ENCODE data around the gene RBM11. TPM values are rescaled to one million over a fixed set of nuclear protein-coding genes. Genes with fewer than 3 reads are reported as not detected.
A peak's percentile ranks its signal among the peaks of the same experiment; 100 is the strongest.
"Not testable (repeated sequence)": the region's sequence is repeated elsewhere in the genome, so short reads cannot be mapped to it uniquely, and the experiment has no call there.

Gene RBM11, protein sequence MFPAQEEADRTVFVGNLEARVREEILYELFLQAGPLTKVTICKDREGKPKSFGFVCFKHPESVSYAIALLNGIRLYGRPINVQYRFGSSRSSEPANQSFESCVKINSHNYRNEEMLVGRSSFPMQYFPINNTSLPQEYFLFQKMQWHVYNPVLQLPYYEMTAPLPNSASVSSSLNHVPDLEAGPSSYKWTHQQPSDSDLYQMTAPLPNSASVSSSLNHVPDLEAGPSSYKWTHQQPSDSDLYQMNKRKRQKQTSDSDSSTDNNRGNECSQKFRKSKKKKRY
- not detected in 2 replicates for total RNA-seq
- polyA plus RNA-seq = not detected in 2 replicates
- polyA plus RNA-seq (2011; cell fraction: cytosol; rRNA removed) = not detected in 2 replicates
- not detected in 2 replicates for polyA plus RNA-seq (2011; cell fraction: nucleus; rRNA removed)
- not detected in 2 replicates for polyA plus RNA-seq (2012)
- not detected in 2 replicates for polyA minus RNA-seq
- polyA minus RNA-seq (2011; cell fraction: cytosol; rRNA and poly(A)+ RNA removed) = not detected
- polyA minus RNA-seq (2011; cell fraction: nucleus; rRNA and poly(A)+ RNA removed) = not detected in 2 replicates
- Bru-seq, nascent RNA = not detected
- BruChase-seq, experiment 1, labeled RNA remaining after a 6-hour chase = not detected
- BruChase-seq, experiment 2, labeled RNA remaining after a 2-hour chase = percentile 18 among the genes with signal in this experiment
- long read RNA-seq = 0 reads

DNA sequence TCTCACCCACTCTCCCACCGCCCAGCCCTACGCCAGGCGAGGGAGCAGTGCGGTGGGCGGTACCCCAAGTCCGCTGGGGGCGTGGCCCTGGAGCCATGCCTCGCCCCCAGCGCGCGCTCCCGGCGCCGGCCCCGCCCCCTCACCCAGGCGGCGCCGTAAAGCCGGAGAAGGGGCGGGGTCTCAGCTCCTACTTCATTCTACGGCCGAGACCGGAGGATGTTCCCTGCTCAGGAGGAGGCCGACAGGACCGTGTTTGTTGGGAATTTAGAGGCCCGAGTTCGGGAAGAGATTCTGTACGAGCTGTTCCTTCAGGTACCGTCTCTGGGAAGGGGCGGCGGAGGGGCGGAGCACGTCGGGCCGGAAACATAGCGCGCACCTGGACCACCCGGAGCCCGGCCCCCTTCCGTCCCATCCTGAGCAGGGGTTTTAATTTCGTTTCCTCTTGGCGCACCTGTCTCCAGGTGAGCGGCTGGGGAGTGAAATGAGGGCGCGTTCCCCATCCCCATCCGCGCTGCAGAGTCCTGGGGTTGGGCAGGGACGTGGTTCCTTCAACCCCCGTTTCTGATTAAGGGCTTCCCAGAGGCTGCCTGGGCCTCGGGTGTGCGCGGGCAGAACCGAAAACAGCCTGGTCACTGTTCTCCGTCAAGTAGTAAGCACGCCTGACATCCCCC, at the start of gene RBM11:
Gene RBM11, plus strand, starts transcription at position 187 of the 671 bp plus-strand sequence. Its CDS starts 30 bp downstream, at position 217.
- TF ChIP-seq JUN (IDR thresholded peaks at IDR 0.05; ENCODE audit: borderline replicate concordance, insufficient read depth, insufficient read length, low read depth) (no peak), GATA2 (IDR thresholded peaks at IDR 0.05; ENCODE audit: insufficient read depth, insufficient read length, low read depth, low read length) (no peak), EZH2 (IDR thresholded peaks at IDR 0.05; ENCODE audit: borderline replicate concordance, low read depth, low read length, severe bottlenecking) (no peak), MYC (IDR thresholded peaks at IDR 0.05; ENCODE audit: low read depth, low read length) (no peak), POLR2AphosphoS5 (IDR thresholded peaks at IDR 0.05; ENCODE audit: insufficient read depth, low read depth, low read length) (no peak), POLR2A (IDR thresholded peaks at IDR 0.05; ENCODE audit: low read depth, low read length) (no peak), FOS (IDR thresholded peaks at IDR 0.05; ENCODE audit: borderline replicate concordance, insufficient read depth, low read length) (no peak)
- TF ChIP-seq, protein P1, sequence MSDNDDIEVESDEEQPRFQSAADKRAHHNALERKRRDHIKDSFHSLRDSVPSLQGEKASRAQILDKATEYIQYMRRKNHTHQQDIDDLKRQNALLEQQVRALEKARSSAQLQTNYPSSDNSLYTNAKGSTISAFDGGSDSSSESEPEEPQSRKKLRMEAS (IDR thresholded peaks at IDR 0.05; ENCODE audit: insufficient read depth, insufficient read length) = no peak
- TF ChIP-seq, protein P2, sequence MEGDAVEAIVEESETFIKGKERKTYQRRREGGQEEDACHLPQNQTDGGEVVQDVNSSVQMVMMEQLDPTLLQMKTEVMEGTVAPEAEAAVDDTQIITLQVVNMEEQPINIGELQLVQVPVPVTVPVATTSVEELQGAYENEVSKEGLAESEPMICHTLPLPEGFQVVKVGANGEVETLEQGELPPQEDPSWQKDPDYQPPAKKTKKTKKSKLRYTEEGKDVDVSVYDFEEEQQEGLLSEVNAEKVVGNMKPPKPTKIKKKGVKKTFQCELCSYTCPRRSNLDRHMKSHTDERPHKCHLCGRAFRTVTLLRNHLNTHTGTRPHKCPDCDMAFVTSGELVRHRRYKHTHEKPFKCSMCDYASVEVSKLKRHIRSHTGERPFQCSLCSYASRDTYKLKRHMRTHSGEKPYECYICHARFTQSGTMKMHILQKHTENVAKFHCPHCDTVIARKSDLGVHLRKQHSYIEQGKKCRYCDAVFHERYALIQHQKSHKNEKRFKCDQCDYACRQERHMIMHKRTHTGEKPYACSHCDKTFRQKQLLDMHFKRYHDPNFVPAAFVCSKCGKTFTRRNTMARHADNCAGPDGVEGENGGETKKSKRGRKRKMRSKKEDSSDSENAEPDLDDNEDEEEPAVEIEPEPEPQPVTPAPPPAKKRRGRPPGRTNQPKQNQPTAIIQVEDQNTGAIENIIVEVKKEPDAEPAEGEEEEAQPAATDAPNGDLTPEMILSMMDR (IDR thresholded peaks at IDR 0.05; ENCODE audit: extremely low read depth in 1 of 2, insufficient read depth in 1 of 2, low read depth in 1 of 2, low read length in 2 of 2) = no peak
- intact Hi-C loops (cut with micrococcal nuclease) (no loop called here), dilution Hi-C loops (cut with MboI; ENCODE audit: extremely low pct_ligation_motif_present, low sequenced_read_pairs) (no loop called here)
- no peak within 1 kb of the TSS for H3K9ac ChIP-seq (replicated peaks; ENCODE audit: extremely low read depth, insufficient read depth, low read length)
- H3K9me1 ChIP-seq (replicated peaks; ENCODE audit: control insufficient read depth, extremely low read depth, insufficient read depth, low read length) = no peaks in the 10 kb centered on the region
- no peaks in the 10 kb centered on the region for H3K79me2 ChIP-seq (ENCODE audit: control insufficient read depth, insufficient read depth, low read length)
- DNase-seq (ENCODE audit: low read depth, low spot score) = peak; percentile 8
- H3K4me2 ChIP-seq (ENCODE audit: insufficient read depth, low read length) = peak within 1 kb of the TSS; percentile 66
- FAIRE-seq = no peak
- H3K4me3 ChIP-seq (replicated peaks in 1 of 3; ENCODE audit: insufficient read depth in 1 of 3, low read depth in 1 of 3, low read length in 3 of 3) = peak within 1 kb of the TSS in 2 of 3 experiments; percentile 38 to 50
- H4K20me1 ChIP-seq (replicated peaks; ENCODE audit: control insufficient read depth, extremely low read depth, insufficient read depth, low read length) = no peaks in the 10 kb centered on the region
- ChIA-PET CTCF (no interaction called here), POLR2A (no interaction called here)
- no TSS peak for BruUV-seq (replicated peaks)
- H3K27ac ChIP-seq (ENCODE audit: insufficient read depth, low read depth, low read length) = no peak within 1 kb of the TSS
- H3K9me3 ChIP-seq (replicated peaks; ENCODE audit: control insufficient read depth, insufficient read depth, low read length) = no peaks in the 10 kb centered on the region
- H3K27me3 ChIP-seq (ENCODE audit: control insufficient read depth in 2 of 2, insufficient read depth in 2 of 2, low read length in 2 of 2) = peaks cover 0 to 3% of the 10 kb centered on the region in 2 experiments
- H2AFZ ChIP-seq (ENCODE audit: low read depth, low read length) = peak within 1 kb of the TSS; percentile 92
- no peaks in the 10 kb centered on the region for H3K36me3 ChIP-seq (ENCODE audit: control insufficient read depth in 2 of 2, extremely low read depth in 1 of 2, insufficient read depth in 2 of 2, low read length in 2 of 2)
- no peaks in the 10 kb centered on the region for H3K4me1 ChIP-seq (ENCODE audit: control insufficient read depth, extremely low read depth, insufficient read depth, low read length)

DNA sequence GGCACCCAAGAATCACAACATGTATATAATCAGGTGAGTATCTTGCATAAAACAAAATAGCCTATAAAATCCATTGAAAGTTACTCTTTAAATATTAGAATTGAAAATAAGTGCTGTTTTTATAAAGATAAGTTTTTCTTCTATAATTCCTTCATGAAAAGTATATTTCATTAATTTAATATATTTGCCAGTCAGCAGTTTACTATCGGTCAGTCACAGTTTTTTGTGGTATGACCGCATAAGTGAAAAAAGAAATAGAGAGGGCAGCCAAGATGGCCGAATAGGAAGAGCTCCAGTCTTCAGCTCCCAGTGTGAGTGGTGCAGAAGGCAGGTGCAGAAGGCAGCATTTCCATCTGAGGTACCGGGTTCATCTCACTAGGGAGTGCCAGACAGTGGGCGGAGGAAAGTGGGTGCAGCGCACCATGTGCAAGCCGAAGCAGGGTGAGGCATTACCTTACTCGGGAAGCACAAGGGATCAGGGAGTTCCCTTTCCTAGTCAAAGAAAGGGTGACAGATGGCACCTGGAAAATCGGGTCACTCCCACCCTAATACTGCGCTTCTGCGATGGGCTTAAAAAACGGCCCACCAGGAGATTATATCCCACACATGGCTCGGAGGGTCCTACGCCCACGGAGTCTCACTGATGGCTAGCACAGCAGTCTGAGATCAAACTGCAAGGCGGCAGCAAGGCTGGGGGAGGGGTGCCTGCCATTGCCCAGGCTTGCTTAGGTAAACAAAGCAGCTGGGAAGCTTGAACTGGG, 49.3 kb upstream of the RBM11 start:
- H4K20me1 ChIP-seq (replicated peaks; ENCODE audit: control insufficient read depth, extremely low read depth, insufficient read depth, low read length); BruUV-seq (replicated peaks); H3K9me3 ChIP-seq (replicated peaks; ENCODE audit: control insufficient read depth, insufficient read depth, low read length); CTCF ChIA-PET; H3K36me3 ChIP-seq (ENCODE audit: control insufficient read depth in 2 of 2, extremely low read depth in 1 of 2, insufficient read depth in 2 of 2, low read length in 2 of 2); H3K9ac ChIP-seq (replicated peaks; ENCODE audit: extremely low read depth, insufficient read depth, low read length); POLR2A ChIA-PET; H3K79me2 ChIP-seq (ENCODE audit: control insufficient read depth, insufficient read depth, low read length); FAIRE-seq; dilution Hi-C loops (cut with MboI; ENCODE audit: extremely low pct_ligation_motif_present, low sequenced_read_pairs); H3K9me1 ChIP-seq (replicated peaks; ENCODE audit: control insufficient read depth, extremely low read depth, insufficient read depth, low read length); H2AFZ ChIP-seq (ENCODE audit: low read depth, low read length); H3K4me2 ChIP-seq (ENCODE audit: insufficient read depth, low read length); H3K4me3 ChIP-seq (replicated peaks in 1 of 3; ENCODE audit: insufficient read depth in 1 of 3, low read depth in 1 of 3, low read length in 3 of 3); H3K4me1 ChIP-seq (ENCODE audit: control insufficient read depth, extremely low read depth, insufficient read depth, low read length); intact Hi-C loops (cut with micrococcal nuclease); H3K27ac ChIP-seq (ENCODE audit: insufficient read depth, low read depth, low read length); DNase-seq (ENCODE audit: low read depth, low spot score); H3K27me3 ChIP-seq (ENCODE audit: control insufficient read depth in 2 of 2, insufficient read depth in 2 of 2, low read length in 2 of 2): not testable (repeated sequence)
